ENCODE results near the gene MAFG. TPM values are rescaled to one million over a fixed set of nuclear protein-coding genes. Genes with fewer than 3 reads are reported as not detected.

The MAFG gene
- total and polyA plus RNA-seq, 9 of the 15 experiments (the other 6 are each of a cell fraction or from before 2014, with no cell fraction given) = 1.1 to 58.1 (median 24.9) TPM

- TF ChIP-seq ASH1L (IDR thresholded peaks at IDR 0.05; ENCODE audit: borderline replicate concordance, low read depth, partially characterized antibody) = no peak
- TF ChIP-seq GABPA (tag; conservative IDR thresholded peaks at IDR 0.05; ENCODE audit: low read depth) = no peak
- TF ChIP-seq HNRNPH1 (optimal IDR thresholded peaks at IDR 0.05; ENCODE audit: low read depth, low read length) = no peak
- no peak for TF ChIP-seq ZZZ3 (IDR thresholded peaks at IDR 0.05)
- no peak for TF ChIP-seq CREB5 (CRISPR knock-in tag; IDR thresholded peaks at IDR 0.05)
- peak; percentile 96 for TF ChIP-seq BHLHE40 (IDR thresholded peaks at IDR 0.05; ENCODE audit: low read length)
- TF ChIP-seq ELF2 (CRISPR knock-in tag; IDR thresholded peaks at IDR 0.05) = no peak
- TF ChIP-seq SIN3A (IDR thresholded peaks at IDR 0.05; ENCODE audit: borderline replicate concordance in 2 of 2, control insufficient read depth in 1 of 2, low read depth in 2 of 2, low read length in 2 of 2) = no peak
- TF ChIP-seq ZNF324 (CRISPR knock-in tag; IDR thresholded peaks at IDR 0.05) = no peak
- TF ChIP-seq SOX6 (IDR thresholded peaks at IDR 0.05) = no peak
- no peak for TF ChIP-seq POLR2AphosphoS2 (IDR thresholded peaks at IDR 0.05; ENCODE audit: low read length)
- 0 out of 2 replicates have a peak, but pooled peaks have one; percentile 25 for TF ChIP-seq RREB1 (CRISPR knock-in tag; IDR thresholded peaks at IDR 0.05)
- no peak for TF ChIP-seq ZNF197 (CRISPR knock-in tag; IDR thresholded peaks at IDR 0.05; ENCODE audit: low read depth)
- no peak for TF ChIP-seq ZKSCAN1 (IDR thresholded peaks at IDR 0.05; ENCODE audit: low read depth, low read length)
- 0 out of 4 replicates have a peak, but pooled peaks of 1 of the 2 experiments have one; percentile 8 for TF ChIP-seq UBTF (IDR thresholded peaks at IDR 0.05; ENCODE audit: borderline replicate concordance in 1 of 2, low read depth in 2 of 2, low read length in 2 of 2)
- TF ChIP-seq JUN (IDR thresholded peaks at IDR 0.05; ENCODE audit: borderline replicate concordance, low read depth, low read length) = no peak
- no peak for TF ChIP-seq JUN (CRISPR knock-in tag; IDR thresholded peaks at IDR 0.05; ENCODE audit: borderline replicate concordance)
Measured at GRCh38 chr17:81976332-81977210, 49.0 kb upstream of the MAFG start (continued).
